GM19372 (cell line): ENCODE data around the gene TRIM5.
A peak's percentile ranks its signal among the peaks of the same experiment; 100 is the strongest.

Experiments
- ATAC-seq: cut with Tn5 transposase; IDR thresholded peaks from one replicate; pipeline ENCODE4 v1.9.1; 2021; ENCODE audit warnings: mild to moderate bottlenecking, low read depth, moderate library complexity; ENCODE audit not compliant: unreplicated experiment

Gene TRIM5

GRCh38 chr11:5626196-5626595 lies 58.7 kb downstream of the TRIM5 start:
- no peak for ATAC-seq

- no peak for ATAC-seq
These were observed 59.6 kb downstream of the TRIM5 start for GRCh38 chr11:5625281-5625680.

GRCh38 chr11:5624489-5625279 lies 60.2 kb downstream of the TRIM5 start, which contains the start of gene TRIM34:
TRIM34 (plus strand) TSS chr11:5625001; CDS start chr11:5632332, 7,331 bp downstream.
- ATAC-seq: peak; percentile 97

GRCh38 chr11:5622802-5623201 lies 62.1 kb downstream of the TRIM5 start:
- ATAC-seq: no peak

GRCh38 chr11:5621580-5621979 lies 63.3 kb downstream of the TRIM5 start:
- no peak for ATAC-seq

GRCh38 chr11:5620651-5621521 lies 64.0 kb downstream of the TRIM5 start:
- ATAC-seq: no peak

GRCh38 chr11:5618807-5619206 lies 66.1 kb downstream of the TRIM5 start:
- ATAC-seq: no peak
